HT-29 (cell line): ENCODE data around the gene NFS1. TPM values are rescaled to one million over a fixed set of nuclear protein-coding genes. Genes with fewer than 3 reads are reported as not detected.

Experiments used
- DNase-seq: peaks from one replicate; pipeline ENCODE4 v3.0.0-alpha.2; 2015; ENCODE audit warnings: low spot score
- total RNA-seq: library from RNA; depleted of rRNA; stranded (reverse); fragments of >200 nt; shearing (Covaris generic); gene quantifications from 2 replicates; pipeline ENCODE4 v1.2.3, GENCODE V29; 2014

NFS1 gene
- total RNA-seq, 1 experiment from 2014 or later = 132 TPM

DNA sequence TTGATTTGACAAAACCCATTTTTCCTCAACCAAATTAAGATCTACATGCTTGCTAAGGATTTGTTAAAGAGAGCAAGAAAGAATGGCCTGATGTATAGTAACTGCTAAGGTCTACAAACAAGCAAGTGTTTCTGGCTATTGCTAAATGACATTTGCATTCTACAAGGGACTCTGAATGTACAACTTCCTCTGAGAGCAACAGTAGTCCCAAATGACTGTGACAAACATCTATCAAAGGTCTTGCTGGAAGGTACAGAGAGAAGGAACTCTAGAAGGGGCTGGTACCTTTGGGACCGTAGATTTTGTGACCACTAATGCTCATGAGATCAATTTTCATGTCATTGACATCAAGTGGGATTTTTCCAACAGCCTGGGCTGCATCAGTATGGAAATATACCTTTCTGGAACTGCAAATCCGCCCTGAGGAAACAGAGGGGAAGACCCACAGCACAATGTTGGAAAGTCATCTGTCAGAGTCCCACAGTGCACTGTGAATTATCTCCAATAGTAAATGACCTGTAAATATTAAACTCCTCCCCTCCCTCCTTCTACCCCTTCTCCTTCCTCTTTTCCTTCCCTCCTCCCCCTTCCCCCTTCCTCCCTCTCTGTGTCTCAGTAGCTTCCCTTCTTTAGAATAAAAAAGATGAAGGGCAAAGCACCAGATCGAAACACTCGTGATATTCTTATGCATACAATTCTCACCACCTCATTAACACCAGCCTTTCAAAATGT lies 18.5 kb downstream of the NFS1 start:
- DNase-seq = no peak

DNA sequence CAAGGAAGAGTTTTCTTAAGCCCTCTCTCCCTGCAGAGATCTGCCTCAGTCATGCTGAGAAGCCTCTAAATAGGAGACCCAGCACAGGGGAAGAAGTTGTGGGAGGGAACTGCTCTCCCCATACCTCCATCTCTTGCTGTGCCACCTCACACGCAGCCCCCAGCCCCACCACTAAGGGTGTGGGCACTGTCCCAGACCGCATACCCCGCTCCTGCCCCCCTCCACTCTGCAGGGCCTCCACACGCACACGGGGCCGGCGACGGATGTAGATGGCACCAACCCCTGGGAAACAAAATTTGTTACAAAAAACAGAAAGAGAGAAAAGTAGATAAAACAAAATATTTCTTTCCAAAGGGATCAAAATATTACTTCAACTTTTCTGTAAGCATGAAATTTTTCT lies 24.2 kb downstream of the NFS1 start:
- DNase-seq = no peak

GRCh38 chr20:35673884-35674283 lies 25.3 kb downstream of the NFS1 start:
- DNase-seq = no peak

GRCh38 chr20:35669681-35670080 lies 29.5 kb downstream of the NFS1 start:
- DNase-seq = no peak

GRCh38 chr20:35669221-35669620 lies 29.9 kb downstream of the NFS1 start:
- DNase-seq = no peak

DNA sequence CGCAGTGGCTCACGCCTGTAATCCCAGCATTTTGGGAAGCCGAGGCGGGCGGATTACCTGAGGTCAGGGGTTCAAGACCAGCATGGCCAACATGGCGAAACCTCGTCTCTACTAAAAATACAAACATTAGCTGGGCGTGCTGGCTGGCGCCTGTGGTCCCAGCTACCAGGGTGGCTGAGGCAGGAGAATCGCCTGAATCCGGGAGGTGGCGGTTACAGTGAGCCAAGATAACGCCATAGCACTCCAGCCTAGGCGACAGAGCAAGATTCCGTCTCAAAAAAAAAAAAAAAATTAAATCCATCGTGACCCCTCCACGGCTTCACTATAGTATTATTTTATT lies 33.2 kb downstream of the NFS1 start:
- no peak for DNase-seq

GRCh38 chr20:35664466-35665206 lies 34.5 kb downstream of the NFS1 start, which contains the start of the genes CPNE1 and RBM12:
Gene CPNE1, minus strand, starts transcription at chr20:35664900. Its CDS starts 31,977 bp downstream, at chr20:35632923.
Gene RBM12, minus strand, starts transcription at chr20:35664900. Its CDS starts 9,578 bp downstream, at chr20:35655322.
- peak; percentile 98 for DNase-seq

DNA sequence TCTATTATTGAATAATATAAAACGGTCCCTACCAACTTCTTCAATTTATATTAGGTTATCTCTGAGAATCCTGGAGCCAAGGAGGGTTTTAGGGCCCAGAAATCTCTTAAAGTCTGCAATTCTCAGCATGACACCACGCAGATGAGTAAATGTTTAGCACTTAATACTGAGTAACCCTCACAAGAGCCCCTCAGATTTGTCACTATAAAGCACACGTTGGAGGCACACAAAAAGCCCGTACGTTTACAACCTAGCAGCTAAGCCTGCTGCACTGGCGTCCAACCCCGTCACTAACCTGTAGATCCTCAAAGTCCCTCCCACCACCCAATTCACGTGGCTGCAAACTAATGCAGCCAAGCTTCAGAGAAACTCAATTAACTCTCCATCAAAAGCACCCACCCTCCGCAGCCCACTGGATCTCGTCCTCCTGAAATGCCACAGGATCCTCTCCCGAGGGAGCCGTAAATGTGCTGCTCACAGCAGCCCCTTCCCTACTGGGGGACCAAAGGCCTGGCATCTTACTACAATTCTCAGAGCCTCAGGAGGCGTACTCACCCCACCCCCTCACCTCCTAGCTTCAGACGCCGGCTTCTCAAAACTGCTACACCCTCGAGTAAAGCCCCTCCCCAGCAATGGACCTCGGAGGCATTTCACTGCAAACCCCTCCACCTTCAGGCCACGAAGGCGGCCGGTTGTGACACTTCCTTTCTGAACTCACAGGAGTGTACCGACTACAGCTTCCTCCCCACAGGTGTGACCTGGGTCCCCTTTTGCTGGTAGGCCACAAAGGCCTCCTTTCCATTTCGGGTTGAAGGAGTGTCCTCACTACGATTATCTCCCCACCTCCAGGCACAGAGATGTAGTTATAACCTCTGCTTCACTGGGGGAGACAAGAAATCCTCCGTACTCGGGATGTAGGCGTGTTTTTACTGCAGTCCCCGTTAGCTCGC lies 35.4 kb downstream of the NFS1 start:
- DNase-seq = peak; percentile 79

- DNase-seq = no peak
Observed at GRCh38 chr20:35662551-35662950, 36.6 kb downstream of the NFS1 start.

DNA sequence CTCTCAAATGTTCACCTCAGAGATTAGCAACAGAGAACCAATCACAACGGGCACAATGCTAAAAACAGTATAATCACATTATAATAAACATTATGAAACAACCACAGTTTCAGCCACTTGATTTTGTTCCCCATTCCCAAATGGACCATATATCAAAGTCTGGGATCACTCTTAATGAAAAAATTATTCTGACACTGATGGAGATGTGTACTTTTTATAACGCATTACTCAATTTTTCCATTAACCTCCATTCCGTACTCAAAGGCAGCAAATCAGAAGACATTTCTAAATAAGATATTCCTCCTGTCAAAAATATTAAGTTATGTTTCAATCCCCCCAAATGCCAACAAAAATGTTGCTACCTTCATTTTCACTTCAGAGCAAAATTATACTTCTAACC lies 37.2 kb downstream of the NFS1 start:
- no peak for DNase-seq

- DNase-seq = no peak
Observed at GRCh38 chr20:35661053-35661452, 38.1 kb downstream of the NFS1 start.

DNA sequence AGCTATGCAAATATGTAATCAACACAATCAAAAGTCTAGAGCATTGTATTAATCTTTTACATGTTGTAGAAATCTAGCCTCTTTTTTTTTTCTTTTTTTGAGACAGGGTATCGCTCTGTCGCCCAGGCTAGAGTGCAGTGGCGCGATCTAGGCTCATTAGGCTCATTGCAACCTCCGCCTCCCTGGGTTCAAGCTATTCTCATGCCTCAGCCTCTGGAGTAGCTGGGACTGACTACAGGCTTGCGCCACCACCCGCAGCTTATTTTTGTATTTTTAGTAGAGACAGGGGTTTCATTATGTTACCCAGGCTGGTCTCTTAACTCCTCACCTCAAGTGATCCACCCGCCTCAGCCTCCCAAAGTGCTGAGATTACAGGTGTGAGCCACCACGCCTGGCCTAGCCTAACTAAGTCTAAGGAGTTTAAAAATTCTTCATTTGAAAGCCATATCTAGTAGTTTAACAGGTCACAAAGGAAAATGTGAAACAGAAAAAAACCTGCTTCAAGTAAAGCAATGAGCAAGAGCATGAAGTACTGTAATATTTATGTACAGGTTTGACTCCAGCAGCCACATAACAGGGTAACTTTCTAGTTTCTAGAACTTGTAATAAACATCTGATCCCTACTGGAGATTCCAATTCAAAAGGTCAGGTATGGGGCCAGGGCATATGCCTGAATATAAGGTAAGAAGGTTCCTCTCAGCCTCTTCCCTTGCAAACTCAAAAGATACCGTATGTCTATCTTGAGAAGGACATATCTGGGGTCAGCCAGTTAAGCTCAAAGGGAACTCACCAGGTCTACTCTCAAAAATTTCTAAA lies 38.8 kb downstream of the NFS1 start:
- no peak for DNase-seq

DNA sequence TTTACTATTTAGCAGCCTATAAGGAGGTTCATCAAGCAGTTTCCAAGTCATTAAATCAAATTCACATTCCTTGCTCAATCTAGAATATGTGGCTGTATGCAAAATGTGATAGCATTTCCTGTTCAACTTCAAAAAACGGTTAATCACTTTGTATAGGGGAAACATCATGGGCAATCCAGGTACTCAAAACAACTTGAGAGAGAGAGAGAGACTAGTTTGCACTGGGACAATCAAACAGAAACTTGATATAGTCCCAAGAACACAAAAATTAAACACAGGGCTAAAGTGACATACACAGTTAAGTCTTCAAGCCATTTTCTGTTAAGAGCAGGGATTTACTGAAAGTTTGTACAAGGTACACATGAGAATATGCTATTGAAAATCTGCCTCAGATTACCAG lies 41.9 kb downstream of the NFS1 start:
- no peak for DNase-seq

DNA sequence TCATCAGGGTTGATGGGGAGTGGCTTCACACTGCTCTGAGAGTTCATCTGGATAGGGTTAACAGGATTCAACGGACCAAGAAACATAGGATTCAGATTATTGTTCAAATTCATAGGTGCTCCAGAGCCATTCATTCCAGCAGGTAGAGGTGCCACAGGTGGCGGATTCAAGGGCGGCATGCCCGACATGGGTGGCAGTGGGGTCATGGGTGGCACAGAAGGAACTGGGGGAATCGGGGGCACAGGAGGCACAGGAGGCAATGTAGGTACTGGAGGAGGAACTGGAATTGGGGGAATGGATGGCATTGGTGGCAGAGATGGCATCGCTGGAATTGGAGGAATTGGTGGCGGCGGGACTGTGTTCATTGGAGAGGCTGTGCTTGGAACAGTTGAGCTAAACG lies 44.7 kb downstream of the NFS1 start:
- DNase-seq = no peak

- DNase-seq = no peak
Observed at GRCh38 chr20:35653893-35654292, 45.3 kb downstream of the NFS1 start.

DNA sequence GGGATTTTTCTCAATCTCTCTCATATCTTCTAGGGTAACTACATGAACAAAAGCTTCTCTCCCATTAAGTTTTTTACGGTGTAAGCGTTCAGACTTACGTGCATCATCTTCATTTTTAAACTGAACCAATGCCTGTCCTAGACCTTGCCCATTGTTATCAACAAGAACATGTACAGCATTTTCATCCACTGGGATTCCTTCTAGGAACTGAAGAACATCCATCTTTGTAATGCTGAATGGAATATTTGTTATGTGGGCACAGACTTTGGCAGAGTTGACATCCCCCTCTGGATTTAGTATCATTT lies 45.8 kb downstream of the NFS1 start:
- DNase-seq = no peak

- no peak for DNase-seq
Observed at GRCh38 chr20:35652641-35653429, 46.3 kb downstream of the NFS1 start.

GRCh38 chr20:35651958-35652357 lies 47.2 kb downstream of the NFS1 start:
- no peak for DNase-seq

DNA sequence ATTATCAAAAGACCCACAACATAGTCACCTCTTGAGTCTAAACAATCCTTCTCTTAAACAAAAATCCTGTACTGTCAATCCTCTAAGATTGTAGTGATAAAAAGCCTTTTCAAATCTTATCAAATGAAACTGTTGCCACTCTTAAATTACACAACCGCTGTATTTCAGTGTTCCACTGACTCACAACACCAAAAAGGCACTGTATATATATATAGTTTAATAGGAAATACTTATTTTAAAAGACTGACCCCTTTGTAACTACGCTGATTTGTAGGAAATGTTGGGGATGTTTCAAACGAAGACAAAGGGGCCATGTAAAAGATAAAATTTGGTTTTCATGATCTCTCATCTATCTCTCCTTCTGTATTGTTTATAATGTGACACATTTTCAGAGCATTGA lies 48.5 kb downstream of the NFS1 start:
- no peak for DNase-seq

DNA sequence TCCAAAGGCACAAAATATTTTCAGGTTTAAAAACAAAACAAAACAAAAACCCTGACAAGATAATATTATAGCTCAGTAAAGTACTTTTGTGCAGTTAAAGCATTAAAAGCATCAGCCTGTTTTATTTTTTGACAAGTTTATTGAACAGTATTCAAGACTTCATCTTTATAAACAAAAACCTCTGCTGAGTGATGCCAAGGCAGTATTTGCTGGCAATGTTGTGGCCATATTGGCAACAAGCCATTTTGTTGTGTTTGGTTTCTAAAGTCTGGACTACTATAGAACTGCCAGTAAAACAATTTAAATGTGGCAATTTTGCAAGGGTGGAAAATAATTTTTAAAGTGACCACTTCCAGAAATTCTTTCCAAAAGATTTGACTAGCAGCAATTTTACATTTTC lies 50.3 kb downstream of the NFS1 start:
- no peak for DNase-seq

GRCh38 chr20:35644806-35645205 lies 54.3 kb downstream of the NFS1 start:
- DNase-seq = no peak
